Spleen (tissue), 7 donors: ENCODE results near the gene LGR6.

Source experiments
- POLR2A ChIP-seq, 3 donors: fragments of 450-650 bp; IDR thresholded peaks; one replicate each; pipeline ENCODE4 v1.5.1; 2017; ENCODE audit warnings: antibody characterized with exemption in 3 of 3, mild to moderate bottlenecking in 1 of 3
- TF ChIP-seq, protein P1 (sequence below), 11 experiments: fragments of 200-600 bp in 7 of 11; fragments of 450-650 bp in 4 of 11; sonication (generic) in 4 of 11; IDR thresholded peaks in 8 of 11; conservative IDR thresholded peaks in 3 of 11; 1 replicate in 7 of 11; 2 replicates in 4 of 11; pipeline versions ENCODE4 v1.4.0 to v1.8.0; 2016 to 2021; ENCODE audit warnings: antibody characterized with exemption in 11 of 11, inconsistent platforms in 4 of 11, mild to moderate bottlenecking in 1 of 11
- donor health status: DM: no; HTN: no; CAD: no; lungs with moderate emphysema.
- donor health status: DM: no; HTN: no; CAD: no.
- donor health status: DM: no; HTN: no; CAD: no.

GRCh38 chr1:202348509-202349205 is 155.1 kb downstream of the LGR6 start, which contains the start of gene PPP1R12B:
- TF ChIP-seq, protein P1, sequence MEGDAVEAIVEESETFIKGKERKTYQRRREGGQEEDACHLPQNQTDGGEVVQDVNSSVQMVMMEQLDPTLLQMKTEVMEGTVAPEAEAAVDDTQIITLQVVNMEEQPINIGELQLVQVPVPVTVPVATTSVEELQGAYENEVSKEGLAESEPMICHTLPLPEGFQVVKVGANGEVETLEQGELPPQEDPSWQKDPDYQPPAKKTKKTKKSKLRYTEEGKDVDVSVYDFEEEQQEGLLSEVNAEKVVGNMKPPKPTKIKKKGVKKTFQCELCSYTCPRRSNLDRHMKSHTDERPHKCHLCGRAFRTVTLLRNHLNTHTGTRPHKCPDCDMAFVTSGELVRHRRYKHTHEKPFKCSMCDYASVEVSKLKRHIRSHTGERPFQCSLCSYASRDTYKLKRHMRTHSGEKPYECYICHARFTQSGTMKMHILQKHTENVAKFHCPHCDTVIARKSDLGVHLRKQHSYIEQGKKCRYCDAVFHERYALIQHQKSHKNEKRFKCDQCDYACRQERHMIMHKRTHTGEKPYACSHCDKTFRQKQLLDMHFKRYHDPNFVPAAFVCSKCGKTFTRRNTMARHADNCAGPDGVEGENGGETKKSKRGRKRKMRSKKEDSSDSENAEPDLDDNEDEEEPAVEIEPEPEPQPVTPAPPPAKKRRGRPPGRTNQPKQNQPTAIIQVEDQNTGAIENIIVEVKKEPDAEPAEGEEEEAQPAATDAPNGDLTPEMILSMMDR (IDR thresholded peaks at IDR 0.05 in 8 of 11, conservative IDR thresholded peaks at IDR 0.05 in 3 of 11), result peak in 3 of 11 experiments; percentile 20 to 39 (median 31)
- TF ChIP-seq POLR2A (IDR thresholded peaks at IDR 0.05), result peak in 1 of 3 donors; percentile 42
